Superior temporal gyrus (tissue), 1 donor: ENCODE measurements around the gene NR1I2.

Experiments
- DNase-seq: peaks from one replicate; pipeline ENCODE4 v3.0.0-alpha.2; 2016; ENCODE audit errors: extremely low spot score

NR1I2 gene

DNA sequence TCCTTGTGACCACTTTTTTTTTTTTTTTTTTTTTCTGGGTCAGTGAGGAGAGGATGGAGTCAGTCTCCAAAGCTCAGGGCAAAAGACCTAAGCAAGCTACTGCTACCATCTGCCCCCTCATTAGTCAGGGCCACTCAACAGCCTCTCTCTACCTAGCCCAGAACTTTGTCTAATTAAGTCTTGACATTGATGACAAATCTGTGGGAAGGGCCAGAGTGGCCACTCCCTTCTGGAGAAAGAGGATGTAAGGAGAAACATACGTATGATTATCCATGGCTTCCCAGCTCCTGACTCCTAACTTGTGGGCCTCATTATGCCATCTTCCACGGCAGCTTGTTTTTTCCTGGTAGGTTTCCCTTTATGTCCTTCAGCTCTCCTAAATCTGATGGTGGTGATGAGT is 37.9 kb downstream of the NR1I2 start:
- no peak for DNase-seq

DNA sequence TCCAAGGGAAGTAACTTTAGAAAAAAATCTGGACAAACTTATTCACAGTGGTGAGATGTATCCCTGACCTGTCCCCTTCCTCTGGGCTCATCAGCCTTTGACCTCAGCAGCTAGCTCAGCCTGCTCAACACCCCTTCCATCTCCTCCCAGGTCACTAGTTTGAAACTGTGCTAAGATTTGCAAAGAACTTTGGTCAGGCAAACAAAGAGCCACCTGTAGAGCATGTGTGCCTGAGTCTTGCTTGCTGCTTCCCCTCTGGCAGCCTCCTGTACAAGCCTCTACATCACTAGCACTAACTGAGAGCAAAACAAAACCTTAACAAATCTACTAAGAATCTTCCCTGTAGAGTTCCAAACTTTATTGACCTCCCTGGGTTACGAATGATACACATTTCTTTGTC is 43.9 kb downstream of the NR1I2 start:
- no peak for DNase-seq

DNA sequence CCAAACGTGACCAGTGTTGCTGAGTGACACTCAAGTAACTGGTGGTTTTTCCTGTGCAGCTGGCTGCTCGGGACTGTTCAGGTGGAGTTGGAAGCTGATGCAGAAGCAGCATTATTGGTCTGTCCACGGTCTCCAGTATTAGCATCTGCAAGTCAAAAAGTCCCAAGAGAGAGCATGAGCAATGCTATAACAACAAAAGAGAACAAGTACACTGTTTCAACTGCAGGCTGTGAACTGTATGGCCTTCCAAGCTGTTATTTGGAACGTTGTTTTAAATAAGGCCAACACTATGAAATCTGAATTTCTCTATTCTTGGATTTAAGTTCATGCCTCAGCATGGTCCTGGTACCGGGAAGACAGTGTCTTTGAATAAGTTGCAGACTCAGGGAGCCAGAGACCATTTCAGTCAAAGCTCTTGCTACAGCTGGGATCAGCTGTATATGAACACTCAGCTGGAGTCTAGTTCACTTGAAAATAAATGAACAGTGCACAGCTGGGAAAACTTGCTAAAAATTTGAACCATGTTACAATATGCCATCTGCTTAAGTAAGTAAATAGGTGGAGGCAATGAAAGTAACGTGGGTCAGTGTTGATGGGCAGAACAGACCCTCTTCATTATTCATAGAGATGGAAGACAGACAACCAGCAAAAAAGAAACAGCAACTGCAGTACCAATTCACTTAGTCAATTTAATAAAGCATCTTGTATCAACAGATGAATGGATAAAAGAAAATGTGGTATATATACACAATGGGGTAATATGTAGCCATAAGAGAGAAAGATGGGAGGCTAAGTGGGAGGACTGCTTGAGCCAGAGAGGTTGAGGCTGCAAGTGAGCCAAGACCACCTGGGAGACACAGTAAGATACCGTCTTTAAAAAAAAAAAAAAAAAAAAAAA is 45.1 kb downstream of the NR1I2 start:
- no peak for DNase-seq

- no peak for DNase-seq
Measured at GRCh38 chr3:119829420-119829819, 47.5 kb downstream of the NR1I2 start.

GRCh38 chr3:119831022-119831421 is 49.1 kb downstream of the NR1I2 start:
- no peak for DNase-seq

GRCh38 chr3:119831941-119832371 is 50.1 kb downstream of the NR1I2 start:
- DNase-seq, result no peak

DNA sequence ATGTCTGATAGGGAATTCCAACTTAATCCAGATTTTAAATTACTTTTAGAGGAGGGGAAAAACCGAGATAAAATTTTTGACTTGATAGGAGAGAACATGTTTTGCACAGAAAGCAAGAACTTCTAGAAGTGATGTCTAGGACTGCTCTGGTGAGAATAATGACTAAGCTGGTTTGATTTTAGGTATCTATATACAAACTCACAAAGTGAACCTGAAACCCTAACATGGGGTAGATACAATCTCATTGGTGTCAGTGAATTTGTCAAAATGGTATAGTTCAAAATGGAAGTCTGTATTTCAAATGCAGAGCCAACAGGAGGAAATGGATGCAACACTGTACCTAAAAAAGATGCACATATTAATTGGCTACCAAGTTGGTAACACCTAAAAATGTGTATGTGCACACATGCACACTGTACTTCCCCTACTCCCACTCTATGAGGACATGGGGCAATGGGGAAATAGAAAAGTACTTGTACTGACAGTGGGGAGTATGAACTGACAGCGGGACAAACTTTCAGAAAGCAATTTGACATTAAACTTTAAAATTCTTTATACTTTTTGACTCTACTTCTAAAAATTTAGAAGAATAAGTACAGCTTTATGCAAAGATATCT is 53.0 kb downstream of the NR1I2 start:
- no peak for DNase-seq

DNA sequence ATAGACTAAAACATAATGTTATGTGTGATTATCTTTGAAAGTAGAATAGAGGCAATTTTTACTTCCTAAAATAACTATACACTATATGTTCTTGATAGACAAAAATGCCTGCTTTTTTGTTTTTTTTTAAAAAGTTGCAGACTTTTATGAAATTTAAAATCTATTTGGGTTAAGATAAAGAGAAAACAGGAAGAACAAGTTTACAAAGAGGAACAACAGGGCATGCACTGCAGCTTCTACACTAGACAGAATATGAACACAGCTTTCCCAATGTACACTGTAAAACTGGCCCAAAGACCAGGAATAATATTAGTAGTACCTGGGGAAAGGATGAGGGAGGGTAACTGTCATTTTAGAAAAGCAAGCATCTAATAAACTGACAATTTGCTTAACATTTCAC is 53.7 kb downstream of the NR1I2 start:
- DNase-seq, result no peak

- DNase-seq, result no peak
Measured at GRCh38 chr3:119841808-119842471, 60.0 kb downstream of the NR1I2 start.

- DNase-seq, result no peak
Measured at GRCh38 chr3:119849126-119849525, 67.2 kb downstream of the NR1I2 start.

GRCh38 chr3:119856695-119857094 is 74.8 kb downstream of the NR1I2 start:
- no peak for DNase-seq

DNA sequence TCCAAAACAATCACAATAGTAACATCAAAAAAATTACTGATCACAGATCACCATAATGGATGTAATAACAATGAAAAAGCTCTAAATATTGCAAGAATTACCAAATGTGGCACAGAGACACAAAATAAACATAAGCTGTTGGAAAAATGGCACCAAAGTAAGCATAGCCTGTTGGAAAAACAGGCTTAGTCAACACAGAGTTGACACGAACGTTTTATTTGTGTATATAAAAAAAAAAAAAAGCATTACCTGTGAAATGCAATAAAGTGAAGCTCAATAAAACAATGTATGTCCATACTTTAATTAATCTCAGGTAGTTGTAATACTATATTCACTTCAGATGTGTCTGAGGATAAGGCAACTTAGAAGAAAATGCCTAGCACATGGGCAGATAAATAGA is 77.1 kb downstream of the NR1I2 start:
- DNase-seq, result no peak

DNA sequence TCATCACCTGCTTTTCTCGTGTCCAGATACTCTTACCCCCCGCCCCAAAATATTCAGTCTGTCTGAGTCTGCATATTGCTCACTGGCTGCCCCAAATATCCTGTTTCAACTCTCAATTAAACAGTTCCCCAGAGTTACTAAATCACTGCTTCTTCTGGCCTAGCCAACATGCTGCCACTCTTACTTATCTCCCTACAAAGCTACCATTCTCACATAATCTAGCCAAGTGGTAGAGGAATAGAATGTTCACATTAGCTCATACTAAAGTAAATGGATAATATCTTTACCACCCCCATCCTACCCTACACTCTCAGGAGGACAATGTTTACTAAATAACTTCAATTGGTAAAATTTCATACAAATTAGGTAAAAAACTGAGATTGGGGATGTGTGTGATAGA is 77.8 kb downstream of the NR1I2 start:
- DNase-seq, result no peak

GRCh38 chr3:119861681-119862080 is 79.8 kb downstream of the NR1I2 start:
- no peak for DNase-seq

- DNase-seq, result no peak
Measured at GRCh38 chr3:119862616-119863015, 80.7 kb downstream of the NR1I2 start.

DNA sequence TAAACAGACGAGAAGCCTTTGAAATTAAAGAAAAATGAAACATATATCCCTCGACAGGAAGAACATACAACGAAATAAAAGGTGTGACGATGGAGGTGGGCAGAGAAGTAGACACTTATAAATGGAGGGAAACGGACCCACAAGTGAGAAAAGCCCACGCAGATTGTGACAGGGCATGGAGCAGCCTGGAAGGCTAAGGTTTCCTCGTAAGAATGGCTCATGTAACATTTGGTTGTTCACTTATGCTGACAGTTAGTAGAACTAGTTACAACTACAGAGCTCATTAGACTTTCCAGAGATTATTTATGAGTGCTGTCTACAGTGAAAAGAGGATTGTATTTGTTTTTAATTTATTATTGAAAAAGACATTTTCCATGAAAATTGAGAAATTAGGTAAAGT is 82.6 kb downstream of the NR1I2 start:
- no peak for DNase-seq
